Ovary (tissue), 9 donors: ENCODE data around the gene NDUFV2. TPM values are rescaled to one million over a fixed set of nuclear protein-coding genes. Genes with fewer than 3 reads are reported as not detected.

ENCODE experiments used
- DNase-seq, 5 donors: peaks; one replicate each; pipeline ENCODE4 v3.0.0-alpha.2; 2019 to 2020
- H3K27ac ChIP-seq, 2 donors: fragments of 200-600 bp; one replicate each; pipeline versions ENCODE4 v1.5.1 to v1.8.0; 2019 to 2022
- H3K27me3 ChIP-seq: fragments of 200-600 bp; one replicate; pipeline ENCODE4 v1.8.0; 2022
- H3K36me3 ChIP-seq: fragments of 200-600 bp; sonication (generic); one replicate; pipeline ENCODE4 v1.5.1; 2019
- H3K4me1 ChIP-seq: one replicate; pipeline ENCODE4 v1.8.1; 2013; ENCODE audit warnings: mild to moderate bottlenecking, moderate library complexity; ENCODE audit not compliant: insufficient read depth
- H3K4me3 ChIP-seq: fragments of 200-600 bp; sonication (generic); one replicate; pipeline ENCODE4 v1.5.1; 2017
- H3K9me3 ChIP-seq, 2 donors: fragments of 200-600 bp in 1 of 2; sonication (generic) in 1 of 2; one replicate each; pipeline versions ENCODE4 v1.5.1 to v1.8.1; 2013 to 2019; ENCODE audit warnings: mild to moderate bottlenecking in 1 of 2, moderate library complexity in 1 of 2
- CTCF ChIP-seq, 3 donors: fragments of 450-650 bp in 2 of 3; fragments of 200-600 bp in 1 of 3; IDR thresholded peaks; one replicate each; pipeline versions ENCODE4 v1.5.1 to v1.8.0; 2016 to 2022; ENCODE audit warnings: antibody characterized with exemption in 3 of 3, mild to moderate bottlenecking in 1 of 3
- EP300 ChIP-seq: sonication (generic); formaldehyde crosslinking; IDR thresholded peaks from one replicate; pipeline ENCODE4 v1.6.1; 2017; ENCODE audit warnings: antibody characterized with exemption
- POLR2A ChIP-seq: fragments of 450-650 bp; IDR thresholded peaks from one replicate; pipeline ENCODE4 v1.6.1; 2017; ENCODE audit warnings: antibody characterized with exemption, mild to moderate bottlenecking, moderate library complexity
- WGBS, 3 donors: extraction: QIAGEN DNeasy Blood & Tissue Kit in 1 of 3; methylation state at CpG; one replicate each; pipeline versions ENCODE4 v1.1.5 to v1.1.7; 2013 to 2017; 5-methylcytosine and 5-hydroxymethylcytosine counted together
- intact Hi-C, 4 donors: fragments of 100-400 bp; cut with DNase I; formaldehyde crosslinking; loops; one replicate each; pipeline versions ENCODE4 v1.11.0 to v1.15.1; 2022 to 2023
- polyA plus RNA-seq, 2 donors: library from polyadenylated mRNA; stranded (reverse); fragments of 200-250 nt in 1 of 2; fragments of 350-450 nt in 1 of 2; fragmentation: Illumina TruSeq in 1 of 2; extraction: RNeasy Lipid Tissue Mini Kit (QIAGEN cat#74804) in 1 of 2; gene quantifications; one replicate each; pipeline ENCODE4 v1.2.3, GENCODE V29; 2013 to 2014
- total RNA-seq, 7 donors: library from RNA; depleted of rRNA in 2 of 7; stranded (reverse); fragments of >200 nt in 2 of 7; fragmentation: NEBNext Ultra II Directional in 3 of 7; extraction: Animal tissue kit (Norgen Biotek cat#: 25700) in 3 of 7; gene quantifications; one replicate each; pipeline versions ENCODE4 v1.1.0 to v1.2.4, GENCODE V29; 2016 to 2023
- donor health status: DM: no; HTN: no; CAD: no; lungs with moderate emphysema.
- donor health status: DM: no; HTN: no; CAD: no.
- donor health status: Bipolar disorder and iron deficiency.
- donor health status: DM: yes; HTN: yes; CAD: no.
- donor health status: DM: no; HTN: no; CAD: no.
- donor health status: DM: yes; HTN: yes; CAD: no.

The NDUFV2 gene
- total and polyA plus RNA-seq, 9 donors: 59.7 to 135 (median 76.6) TPM

- intact Hi-C loops: loop anchor here in 2 of 4 donors (5.0 kb wide), 2 partner anchors 71 to 76 kb away; no protein-coding TSS in a partner anchor
These were observed 45.7 kb downstream of the NDUFV2 start for GRCh38 chr18:9148203-9148552.

GRCh38 chr18:9150121-9150520 lies 47.6 kb downstream of the NDUFV2 start:
- H3K4me1 ChIP-seq: peaks cover 7% of the 10 kb centered on the region
- intact Hi-C loops: loop anchor here in 1 of 4 donors (10.0 kb wide), 1 partner anchor 75 kb away; no protein-coding TSS in a partner anchor
- H3K4me3 ChIP-seq: no peak overlapping the region
- no peak overlapping the region for H3K27ac ChIP-seq
- WGBS, 3 donors: 67 to 78% (median 70%) methylated on average over 5 of the region's 5 CpGs
- no peaks in the 10 kb centered on the region for H3K36me3 ChIP-seq
- TF ChIP-seq CTCF (IDR thresholded peaks at IDR 0.05) (no peak), EP300 (no peak), POLR2A (no peak)
- DNase-seq: no peak
- H3K9me3 ChIP-seq: no peaks in the 10 kb centered on the region
- no peaks in the 10 kb centered on the region for H3K27me3 ChIP-seq

More at GRCh38 chr18:9148203-9148552, 45.7 kb downstream of the NDUFV2 start:
- DNase-seq: no peak
- no peaks in the 10 kb centered on the region for H3K9me3 ChIP-seq
- TF ChIP-seq POLR2A (no peak), EP300 (no peak), CTCF (IDR thresholded peaks at IDR 0.05) (no peak)
- no peaks in the 10 kb centered on the region for H3K27me3 ChIP-seq
- no peaks in the 10 kb centered on the region for H3K36me3 ChIP-seq
- WGBS, 3 donors: 40 to 63% (median 59%) methylated on average over 1 of the region's 1 CpG
- H3K4me3 ChIP-seq: no peak overlapping the region
- H3K27ac ChIP-seq: no peak overlapping the region
- H3K4me1 ChIP-seq: peaks cover 3% of the 10 kb centered on the region

- Histone ChIP-seq H3K4me3 (no peak overlapping the region), H3K4me1 (peaks cover 6% of the 10 kb centered on the region), H3K9me3 (no peaks in the 10 kb centered on the region), H3K27me3 (no peaks in the 10 kb centered on the region), H3K36me3 (no peaks in the 10 kb centered on the region), H3K27ac (no peak overlapping the region)
- TF ChIP-seq EP300 (no peak), POLR2A (no peak), CTCF (IDR thresholded peaks at IDR 0.05) (no peak)
- 46 to 76% (median 65%) methylated on average over 1 of the region's 1 CpG for WGBS, 3 donors
- no peak for DNase-seq
- intact Hi-C loops: loop anchor here in 1 of 4 donors (10.0 kb wide), 1 partner anchor 78 kb away; no protein-coding TSS in a partner anchor
These were observed 50.8 kb downstream of the NDUFV2 start for GRCh38 chr18:9153256-9153655.

- peaks cover 7% of the 10 kb centered on the region for H3K4me1 ChIP-seq
- 93 to 97% (median 96%) methylated on average over 4 of the region's 4 CpGs for WGBS, 3 donors
- DNase-seq: no peak
These were observed 54.2 kb downstream of the NDUFV2 start for GRCh38 chr18:9156604-9157249.

More at GRCh38 chr18:9156604-9157249, 54.2 kb downstream of the NDUFV2 start:
- H3K27me3 ChIP-seq: no peaks in the 10 kb centered on the region
- no peaks in the 10 kb centered on the region for H3K9me3 ChIP-seq
- intact Hi-C loops: loop anchor here in 1 of 4 donors (10.0 kb wide), 1 partner anchor 82 kb away; no protein-coding TSS in a partner anchor
- H3K36me3 ChIP-seq: no peaks in the 10 kb centered on the region
- TF ChIP-seq EP300: no peak
- no peak for TF ChIP-seq CTCF (IDR thresholded peaks at IDR 0.05)
- no peak for TF ChIP-seq POLR2A
- no peak overlapping the region for H3K4me3 ChIP-seq
- H3K27ac ChIP-seq: no peak overlapping the region
